ENCODE data around the gene R3HDML.
A peak's percentile ranks its signal among the peaks of the same experiment; 100 is the strongest.
"Not testable (repeated sequence)": the region's sequence is repeated elsewhere in the genome, so short reads cannot be mapped to it uniquely, and the experiment has no call there.

The R3HDML gene

GRCh38 chr20:44310664-44311639, 25.9 kb upstream of the R3HDML start, which contains the start of gene FITM2:
Gene FITM2, minus strand, starts transcription at chr20:44311202. Its CDS starts 54 bp downstream, at chr20:44311148.
- TF ChIP-seq POLR2A (IDR thresholded peaks at IDR 0.05; ENCODE audit: low read length), result peak; percentile 43
- TF ChIP-seq GATA1 (IDR thresholded peaks at IDR 0.05; ENCODE audit: low read depth, low read length), result no peak
- DNase-seq, result peak; percentile 99

- TF ChIP-seq GATA1 (IDR thresholded peaks at IDR 0.05; ENCODE audit: low read depth, low read length) (no peak), POLR2A (IDR thresholded peaks at IDR 0.05; ENCODE audit: low read length) (no peak)
- no peak for DNase-seq
These were observed 22.0 kb upstream of the R3HDML start for GRCh38 chr20:44314870-44315269.

- DNase-seq, result no peak
- TF ChIP-seq GATA1 (IDR thresholded peaks at IDR 0.05; ENCODE audit: low read depth, low read length), result no peak
- no peak for TF ChIP-seq POLR2A (IDR thresholded peaks at IDR 0.05; ENCODE audit: low read length)
These were observed 16.9 kb upstream of the R3HDML start for GRCh38 chr20:44319839-44320422.

GRCh38 chr20:44324343-44324742, 12.5 kb upstream of the R3HDML start:
- no peak for DNase-seq
- TF ChIP-seq POLR2A (IDR thresholded peaks at IDR 0.05; ENCODE audit: low read length) (no peak), GATA1 (IDR thresholded peaks at IDR 0.05; ENCODE audit: low read depth, low read length) (no peak)

GRCh38 chr20:44326391-44327159, 10.3 kb upstream of the R3HDML start:
- DNase-seq, result no peak
- TF ChIP-seq POLR2A (IDR thresholded peaks at IDR 0.05; ENCODE audit: low read length), result no peak

- DNase-seq, result not testable (repeated sequence)
These were observed 9.1 kb upstream of the R3HDML start for GRCh38 chr20:44327748-44328147.

GRCh38 chr20:44328428-44328827, 8.4 kb upstream of the R3HDML start:
- DNase-seq, result no peak
- TF ChIP-seq GATA1 (IDR thresholded peaks at IDR 0.05; ENCODE audit: low read depth, low read length) (no peak), POLR2A (IDR thresholded peaks at IDR 0.05; ENCODE audit: low read length) (no peak)

GRCh38 chr20:44331201-44331600, 5.6 kb upstream of the R3HDML start:
- TF ChIP-seq POLR2A (IDR thresholded peaks at IDR 0.05; ENCODE audit: low read length) (no peak), GATA1 (IDR thresholded peaks at IDR 0.05; ENCODE audit: low read depth, low read length) (no peak)
- DNase-seq, result no peak

- TF ChIP-seq GATA1 (IDR thresholded peaks at IDR 0.05; ENCODE audit: low read depth, low read length) (no peak), POLR2A (IDR thresholded peaks at IDR 0.05; ENCODE audit: low read length) (no peak)
These were observed 2.5 kb upstream of the R3HDML start for GRCh38 chr20:44334306-44334705.

GRCh38 chr20:44334709-44335108, 2.1 kb upstream of the R3HDML start:
- DNase-seq, result no peak
- TF ChIP-seq POLR2A (IDR thresholded peaks at IDR 0.05; ENCODE audit: low read length) (no peak), GATA1 (IDR thresholded peaks at IDR 0.05; ENCODE audit: low read depth, low read length) (no peak)

More at GRCh38 chr20:44334306-44334705, 2.5 kb upstream of the R3HDML start:
- no peak for DNase-seq

GRCh38 chr20:44335675-44336074, 1.2 kb upstream of the R3HDML start:
- DNase-seq, result no peak
- TF ChIP-seq GATA1 (IDR thresholded peaks at IDR 0.05; ENCODE audit: low read depth, low read length), result no peak
- no peak for TF ChIP-seq POLR2A (IDR thresholded peaks at IDR 0.05; ENCODE audit: low read length)

GRCh38 chr20:44336086-44336485, 757 bp upstream of the R3HDML start:
- no peak for DNase-seq
- no peak for TF ChIP-seq GATA1 (IDR thresholded peaks at IDR 0.05; ENCODE audit: low read depth, low read length)
- no peak for TF ChIP-seq POLR2A (IDR thresholded peaks at IDR 0.05; ENCODE audit: low read length)

- no peak for DNase-seq
- TF ChIP-seq POLR2A (IDR thresholded peaks at IDR 0.05; ENCODE audit: low read length), result no peak
- no peak for TF ChIP-seq GATA1 (IDR thresholded peaks at IDR 0.05; ENCODE audit: low read depth, low read length)
These were observed 5.4 kb downstream of the R3HDML start for GRCh38 chr20:44342248-44342647.

- DNase-seq, result no peak
- TF ChIP-seq POLR2A (IDR thresholded peaks at IDR 0.05; ENCODE audit: low read length) (no peak), GATA1 (IDR thresholded peaks at IDR 0.05; ENCODE audit: low read depth, low read length) (no peak)
These were observed 6.4 kb downstream of the R3HDML start for GRCh38 chr20:44343162-44343675.

Measured in erythroblast (primary cell).